NCI-H1694 treated with DMSO at 0.1 percent for 48 hours (cell line): ENCODE measurements around the gene PRKN.

Source experiments
- DNase-seq: peaks from one replicate; lab custom pipeline; 2025; lab: John Stamatoyannopoulos, UW

Gene PRKN

DNA sequence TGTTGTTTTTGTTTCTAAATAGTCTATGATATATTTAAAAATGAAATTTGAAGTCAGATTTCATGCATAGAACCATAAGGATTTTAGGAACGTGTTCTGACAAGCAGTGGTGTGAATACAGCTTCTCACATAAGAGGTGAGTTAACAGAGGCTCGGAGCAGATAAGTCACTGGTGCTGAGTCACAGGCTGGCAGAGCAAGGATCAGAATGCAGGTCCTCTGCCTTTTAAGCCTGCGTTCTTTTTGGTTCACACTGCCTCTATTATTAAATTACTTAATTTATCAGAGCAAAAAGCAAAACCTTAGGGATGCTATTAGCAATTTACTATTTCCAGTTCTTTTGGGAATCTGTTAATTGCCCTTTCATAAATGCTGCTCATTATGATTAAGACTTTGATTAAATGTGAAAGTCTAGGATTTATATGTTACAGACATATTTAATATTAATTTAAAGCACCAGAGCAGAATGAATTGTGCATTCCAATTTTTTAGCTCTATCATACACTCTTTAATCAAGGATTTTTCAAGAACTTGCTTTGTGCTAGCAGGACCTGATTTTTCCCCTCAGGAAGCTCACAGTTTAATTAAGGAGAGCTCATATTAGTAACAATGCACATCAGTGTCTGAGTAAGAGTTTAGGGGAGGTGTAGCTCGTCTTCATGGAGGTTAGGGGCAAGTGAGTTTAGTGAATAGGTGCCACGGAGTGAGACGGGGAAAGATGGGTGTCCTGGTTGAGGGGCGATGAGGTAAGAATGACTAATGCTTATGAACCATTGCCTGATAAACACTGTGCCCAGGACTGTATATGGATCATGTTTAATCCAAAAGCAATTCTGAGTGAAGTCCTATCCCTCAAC lies 1241.0 kb downstream of the PRKN start:
- DNase-seq: no peak

DNA sequence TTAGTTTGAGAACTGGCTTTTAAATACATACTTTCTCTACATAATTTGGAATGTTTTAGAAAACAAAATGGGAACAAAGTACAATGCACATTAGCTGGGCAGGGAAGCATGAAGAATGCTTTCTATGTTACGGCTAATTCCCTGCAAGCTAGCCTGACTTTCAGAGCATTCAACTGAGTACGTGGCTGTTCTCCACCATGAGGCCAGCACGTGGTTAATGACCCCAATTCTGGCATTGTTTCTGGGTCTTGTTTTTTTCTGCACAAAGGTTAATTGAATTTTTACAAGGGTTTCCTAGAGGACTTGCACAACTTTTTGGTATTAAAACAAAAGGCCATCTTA lies 1245.1 kb downstream of the PRKN start:
- no peak for DNase-seq

DNA sequence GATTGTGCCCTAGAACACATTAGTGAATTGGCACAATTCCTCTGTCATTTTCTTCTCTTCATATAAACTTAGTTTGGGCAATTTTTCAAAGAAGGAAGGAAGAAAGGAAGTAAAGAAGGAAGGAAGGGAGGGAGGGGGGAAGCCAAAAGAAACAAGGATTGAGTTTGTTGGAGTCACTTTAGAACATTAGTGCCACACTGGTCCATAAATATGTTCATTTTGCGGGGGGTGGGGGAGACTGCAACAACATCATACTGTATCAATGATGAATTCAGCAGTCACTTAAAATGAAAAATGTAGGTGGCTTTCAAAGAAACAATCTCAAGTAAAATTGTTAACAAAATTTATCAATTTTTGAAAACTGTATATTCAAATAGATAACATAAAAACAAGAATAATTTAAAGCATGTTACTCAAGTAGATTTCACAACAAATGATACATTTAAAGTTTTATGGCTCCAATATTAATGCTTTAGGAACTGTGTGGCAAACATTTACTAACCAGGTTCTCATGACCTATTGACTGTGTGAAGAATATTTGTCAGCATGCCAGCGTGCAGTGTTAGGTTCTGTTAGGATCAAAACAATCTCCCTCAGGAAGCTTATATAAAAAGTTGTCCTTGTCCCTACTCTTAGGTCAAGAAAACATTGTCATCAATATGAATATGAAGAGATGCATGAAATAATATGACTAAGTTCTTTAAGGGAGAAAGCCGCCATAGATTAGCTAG lies 1245.6 kb downstream of the PRKN start:
- DNase-seq: no peak

DNA sequence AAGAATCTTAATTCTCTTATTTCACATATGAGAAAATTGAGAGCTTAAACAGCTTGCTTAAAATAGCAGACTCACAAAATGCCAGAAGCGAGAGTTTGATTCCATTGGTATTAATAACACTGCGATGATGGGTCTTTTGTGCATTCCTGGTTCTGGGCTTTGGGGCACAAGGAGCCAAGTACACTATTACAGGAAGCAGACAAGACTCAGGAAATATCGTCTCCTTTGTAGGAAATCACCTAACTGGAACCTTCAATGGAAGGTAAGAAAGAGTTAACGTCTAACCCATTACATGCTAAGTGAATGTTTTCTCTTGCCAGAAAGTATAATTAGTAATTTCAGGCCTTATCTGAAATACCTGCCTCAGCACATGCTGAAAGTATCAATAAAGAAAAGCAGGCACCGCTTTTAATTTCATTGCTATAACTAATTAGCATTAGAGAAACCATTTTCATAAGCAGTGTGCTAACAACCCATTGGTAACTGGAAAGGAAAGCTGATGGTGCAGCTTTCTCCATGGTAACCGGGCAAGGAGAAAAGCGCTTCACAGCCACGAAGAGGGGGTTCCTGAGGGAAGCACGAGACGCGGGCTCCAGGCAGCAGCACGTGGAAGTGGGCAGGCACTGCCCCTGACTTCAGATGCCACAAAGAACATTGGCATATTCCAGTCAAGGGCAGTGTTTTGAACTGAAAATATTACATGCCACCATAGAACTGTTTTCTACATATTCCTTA lies 1247.0 kb downstream of the PRKN start:
- no peak for DNase-seq

DNA sequence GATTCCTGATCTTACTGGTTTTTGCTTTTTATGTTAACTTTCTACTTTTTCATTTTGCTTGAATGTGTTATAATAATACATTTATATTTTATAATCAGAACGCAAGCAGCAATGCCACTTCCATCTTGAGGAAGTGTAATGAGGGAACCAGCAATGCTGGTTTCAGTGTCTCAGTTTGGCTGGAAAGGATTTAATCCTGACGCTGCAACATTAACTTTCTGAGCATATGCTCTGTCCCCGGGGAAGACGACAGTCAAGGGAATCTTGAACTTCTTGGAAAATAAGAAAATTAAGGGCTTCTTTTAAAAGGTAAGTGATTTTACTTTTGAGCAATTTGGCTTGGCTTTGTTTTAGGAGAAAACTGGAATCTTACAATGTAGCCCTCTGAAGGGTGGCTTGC lies 1248.2 kb downstream of the PRKN start:
- DNase-seq: no peak

DNA sequence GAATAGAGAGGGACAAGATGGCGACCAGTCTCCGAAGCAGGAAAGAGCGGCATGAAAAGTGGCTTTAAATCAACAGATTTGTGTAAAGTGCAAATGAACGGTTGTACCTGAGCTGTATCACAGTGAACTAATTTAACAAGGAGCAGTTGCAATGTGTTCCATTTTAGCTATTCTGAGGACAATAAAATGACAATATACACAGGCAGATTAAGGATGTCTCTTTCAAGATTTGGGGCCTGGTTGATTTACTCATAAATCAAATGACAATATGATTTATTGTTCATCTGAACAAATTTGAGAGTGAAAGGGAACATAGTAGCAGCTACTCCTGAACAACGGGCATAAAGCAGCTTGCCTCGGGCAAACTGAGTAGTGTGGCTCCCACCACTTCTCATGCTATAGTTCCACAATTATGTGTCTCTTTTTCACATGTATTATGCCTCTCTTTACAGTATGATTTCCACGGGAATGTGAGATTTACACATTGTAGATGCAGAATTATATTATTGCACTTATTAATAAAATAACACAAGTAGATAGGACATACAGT lies 1249.6 kb downstream of the PRKN start:
- no peak for DNase-seq

DNA sequence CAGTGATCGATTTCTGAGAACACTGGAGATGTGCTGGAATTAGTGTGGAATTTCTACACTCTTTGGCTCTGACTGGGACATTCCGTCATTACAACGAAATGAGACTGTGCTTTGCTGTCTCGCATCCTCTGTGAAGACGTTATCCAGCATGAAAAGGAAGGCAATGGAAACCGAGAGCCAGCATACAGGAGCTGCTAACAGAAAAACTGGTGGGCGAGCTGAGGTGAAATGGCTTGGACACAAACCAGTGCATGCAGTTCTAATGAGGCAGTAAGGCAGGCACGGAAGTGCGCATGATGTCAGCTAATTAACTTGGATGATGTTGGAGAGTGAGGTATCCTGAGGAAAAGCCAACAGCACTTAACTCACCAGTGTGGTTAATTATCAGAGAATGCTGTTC lies 1250.9 kb downstream of the PRKN start:
- DNase-seq: no peak

DNA sequence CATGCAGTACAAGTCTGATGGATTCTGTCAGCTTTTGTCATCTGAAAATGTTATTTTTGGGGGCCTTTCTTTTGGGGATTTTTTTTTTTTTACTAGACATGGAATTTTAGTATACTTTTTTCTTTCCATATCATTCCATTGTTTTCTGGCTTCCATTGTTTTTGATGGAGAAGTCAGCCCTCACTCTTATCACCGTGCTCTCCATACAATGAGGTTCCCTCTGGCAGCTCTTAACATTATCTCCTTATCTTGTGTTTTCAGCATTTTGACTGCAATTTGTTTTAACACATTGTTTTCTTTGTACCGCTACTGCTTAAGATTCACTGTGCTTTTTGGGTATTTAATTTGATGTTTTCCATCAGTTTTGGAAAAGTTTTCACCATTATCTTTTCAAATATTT lies 1262.2 kb downstream of the PRKN start:
- DNase-seq: no peak

DNA sequence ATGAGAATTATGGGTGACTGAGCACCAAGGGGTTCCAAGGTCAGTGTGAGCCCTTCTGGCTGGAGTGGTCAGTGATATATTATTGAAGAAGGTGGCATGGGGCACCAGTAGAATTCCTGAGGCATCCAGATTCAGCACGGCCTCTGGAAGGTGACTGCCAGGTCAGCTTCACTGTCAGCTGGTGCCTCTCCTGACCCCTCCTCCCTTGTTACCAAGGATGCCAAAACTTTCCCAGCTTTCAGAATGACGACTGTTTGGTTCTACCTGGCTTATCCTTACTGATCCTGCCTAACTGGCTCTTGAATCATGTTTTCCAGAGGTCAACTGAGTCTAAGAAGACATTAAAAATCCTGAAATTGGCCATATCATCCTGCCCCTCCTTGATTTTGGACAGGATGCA lies 1264.5 kb downstream of the PRKN start:
- DNase-seq: no peak

DNA sequence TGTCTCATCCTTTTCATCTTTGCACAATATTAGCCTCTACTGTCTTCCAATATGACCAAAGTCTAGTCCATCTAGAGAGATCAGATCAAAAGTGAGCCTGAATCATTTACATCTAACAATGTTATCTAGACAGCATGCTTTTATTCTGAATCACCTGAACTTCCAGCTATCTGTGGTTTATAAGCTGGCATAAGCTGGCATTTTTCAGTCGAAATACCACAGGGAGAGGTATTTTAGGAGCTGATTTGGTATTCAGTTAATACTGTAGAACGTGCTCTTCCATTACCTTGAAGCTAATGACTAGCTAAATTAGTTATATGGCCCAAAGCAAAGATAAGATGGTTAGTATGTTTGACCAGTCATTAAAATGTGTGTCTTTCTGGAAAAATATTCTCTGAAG lies 1265.4 kb downstream of the PRKN start:
- DNase-seq: no peak

- no peak for DNase-seq
These were observed 1268.5 kb downstream of the PRKN start for GRCh38 chr6:161459008-161459615.

GRCh38 chr6:161458201-161458951 lies 1269.2 kb downstream of the PRKN start:
- no peak for DNase-seq

DNA sequence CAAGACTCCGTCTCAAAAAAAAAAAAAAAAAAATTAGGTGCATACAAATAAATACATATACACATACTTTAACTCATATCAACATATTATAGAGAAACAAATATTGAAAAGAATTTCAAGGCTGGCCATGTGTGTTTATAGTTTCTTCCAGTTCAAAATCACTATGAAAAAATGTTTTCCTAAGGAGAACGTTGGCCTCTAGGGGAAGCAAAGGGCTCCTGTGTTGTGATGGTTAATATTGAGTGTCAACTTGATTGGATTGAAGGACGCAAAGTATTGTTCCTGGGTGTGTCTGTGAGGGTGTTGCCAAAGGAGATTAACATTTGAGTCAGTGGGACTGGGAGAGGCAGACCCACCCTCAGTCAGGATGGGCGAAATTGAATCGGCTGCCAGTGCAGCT lies 1271.7 kb downstream of the PRKN start:
- DNase-seq: no peak

DNA sequence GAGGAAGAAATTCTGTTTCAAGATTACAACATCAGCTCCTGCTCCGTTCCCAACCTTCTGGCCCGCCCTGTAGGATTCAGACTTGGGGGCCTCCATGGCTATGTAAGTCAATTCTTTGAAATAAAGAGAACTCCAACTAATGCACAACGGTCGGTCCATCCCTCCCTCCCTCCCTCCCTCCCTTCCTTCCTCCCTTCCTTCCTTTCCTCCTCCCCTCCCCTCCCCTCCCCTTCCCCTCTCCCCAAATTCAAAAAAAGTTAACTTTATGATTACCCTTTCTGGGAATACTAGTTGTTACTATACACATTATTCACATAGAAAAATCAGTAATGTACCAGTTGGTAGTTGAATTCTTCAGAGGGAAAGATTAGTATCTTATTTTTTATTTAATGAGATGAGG lies 1274.0 kb downstream of the PRKN start:
- no peak for DNase-seq

DNA sequence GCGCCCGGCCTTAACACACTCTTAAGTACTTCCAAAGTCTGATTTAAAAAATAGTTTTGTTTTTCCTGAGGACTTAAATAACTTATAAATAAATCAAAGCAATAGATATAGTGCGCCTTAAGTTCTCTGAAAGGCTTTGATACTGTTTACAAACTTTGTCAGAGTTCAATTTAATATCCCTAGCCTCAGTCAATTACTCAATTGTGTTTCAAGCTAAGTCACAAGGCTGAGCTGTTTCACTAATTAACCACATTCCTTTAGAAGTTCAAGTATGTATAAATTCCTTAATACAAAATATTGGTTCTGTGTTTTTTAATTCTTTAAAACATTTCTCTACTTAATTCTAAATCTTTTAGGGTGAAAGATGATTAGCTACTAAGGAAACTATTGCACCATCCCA lies 1275.3 kb downstream of the PRKN start:
- DNase-seq: no peak

DNA sequence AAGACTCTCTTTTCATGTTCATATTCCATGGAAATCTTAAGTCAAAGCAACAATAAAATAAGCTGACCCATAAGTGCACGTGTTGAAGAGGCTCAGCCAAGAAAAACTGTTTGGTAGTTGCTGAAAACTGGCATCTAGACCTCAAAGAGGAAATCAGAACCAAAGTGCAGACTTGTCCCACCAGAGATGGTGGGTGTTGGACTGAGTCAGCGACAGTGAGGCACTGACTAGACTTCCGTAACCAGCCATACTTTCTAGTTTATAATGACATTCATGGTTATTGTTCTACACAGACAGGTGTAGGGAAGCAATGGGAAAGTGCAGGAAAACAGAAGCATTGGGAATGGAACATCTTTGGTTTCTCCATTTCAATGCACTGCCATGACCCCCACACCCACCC lies 1278.0 kb downstream of the PRKN start:
- DNase-seq: no peak

- no peak for DNase-seq
These were observed 1280.6 kb downstream of the PRKN start for GRCh38 chr6:161446949-161447348.

DNA sequence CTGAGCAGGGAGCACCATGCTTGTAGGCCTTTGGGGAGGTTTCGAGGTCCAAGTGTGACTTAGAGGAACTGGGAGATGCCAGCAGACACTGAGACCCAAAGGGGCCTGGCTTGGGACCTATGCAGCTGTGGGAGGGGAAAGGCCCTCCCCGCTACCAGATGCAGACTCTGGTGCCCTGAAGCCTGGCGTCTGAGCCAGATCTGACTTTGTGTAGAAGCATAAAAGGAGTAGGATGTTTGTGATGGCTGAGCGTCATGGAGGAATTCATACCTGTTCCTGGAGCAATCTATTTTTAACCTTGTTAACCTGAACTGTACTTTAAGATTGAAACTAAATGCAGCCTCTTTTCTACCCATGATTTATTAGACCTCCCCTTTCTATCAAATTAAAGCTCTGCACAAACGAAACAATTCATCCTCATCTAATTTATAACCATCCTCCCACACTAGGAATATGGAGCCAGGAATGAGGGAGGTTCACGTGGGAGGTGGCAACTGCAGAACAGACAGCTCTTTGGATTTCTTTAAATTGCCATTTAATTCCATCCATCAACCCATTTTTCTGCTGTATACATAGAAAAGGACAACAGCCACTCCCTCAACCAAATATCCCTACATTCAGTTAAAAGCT lies 1281.2 kb downstream of the PRKN start:
- no peak for DNase-seq

DNA sequence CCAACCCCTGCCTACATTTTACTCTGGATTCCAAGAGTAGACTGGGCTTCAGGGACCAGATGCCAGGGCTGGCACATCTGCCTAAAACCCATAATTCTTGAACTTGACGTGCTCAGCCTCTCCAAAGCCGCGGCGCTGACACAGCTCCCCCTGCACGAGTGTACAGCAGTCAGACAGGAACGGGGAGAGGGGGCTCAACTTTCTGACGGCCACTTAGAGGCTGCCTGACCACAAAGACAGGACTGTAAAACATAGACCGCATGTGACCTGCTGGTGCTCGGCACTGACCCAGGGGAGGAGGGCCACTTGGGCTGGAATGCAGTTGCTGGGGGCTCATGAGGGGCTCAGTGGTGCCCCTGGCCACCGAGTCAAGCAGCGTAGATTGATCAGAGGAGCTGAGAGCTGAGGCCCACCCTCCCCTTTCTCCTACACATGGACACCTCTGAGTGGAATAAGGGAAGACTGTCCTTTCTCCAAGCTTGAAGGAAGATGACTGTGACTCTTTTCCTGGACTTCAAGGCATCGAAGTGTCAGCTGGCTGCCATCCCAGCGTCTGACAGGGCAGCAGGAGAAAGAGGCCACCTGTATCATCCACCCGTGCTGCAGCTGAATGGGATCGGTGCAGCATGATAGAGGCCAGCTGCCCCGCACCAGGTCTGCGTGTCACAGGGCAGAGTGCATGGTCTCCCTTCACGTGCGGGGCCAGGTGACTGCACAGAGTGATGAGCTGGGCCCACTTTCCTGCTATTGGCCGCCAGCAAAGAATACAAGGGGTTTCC lies 1282.4 kb downstream of the PRKN start:
- DNase-seq: no peak

DNA sequence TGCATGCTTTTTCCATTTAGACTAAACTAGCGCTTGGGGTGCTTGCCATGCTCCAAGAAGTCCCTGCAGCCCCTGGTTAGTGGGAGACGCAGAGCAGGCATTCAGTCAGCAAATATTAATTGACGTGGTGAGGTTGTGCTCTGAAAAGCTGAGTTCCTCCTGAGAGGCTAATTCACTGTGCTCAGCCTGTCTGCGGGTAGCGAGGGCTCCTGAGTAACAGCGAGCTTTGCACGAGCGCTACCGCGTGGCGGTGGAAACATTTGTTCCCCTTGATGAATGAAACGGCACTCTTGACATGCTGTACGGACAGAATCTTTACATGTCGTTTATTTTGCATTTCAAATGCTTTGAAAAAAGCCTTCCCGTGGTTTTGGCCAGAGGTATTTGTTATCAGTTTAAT lies 1283.1 kb downstream of the PRKN start:
- DNase-seq: no peak
